ENCODE results near the gene KLHL29. TPM values are rescaled to one million over a fixed set of nuclear protein-coding genes. Genes with fewer than 3 reads are reported as not detected.

Gene KLHL29
- total and polyA plus RNA-seq, 2 of the 13 experiments (the other 11 are each of a cell fraction or from before 2014, with no cell fraction given), result 0.01 TPM; not detected in 1

DNA sequence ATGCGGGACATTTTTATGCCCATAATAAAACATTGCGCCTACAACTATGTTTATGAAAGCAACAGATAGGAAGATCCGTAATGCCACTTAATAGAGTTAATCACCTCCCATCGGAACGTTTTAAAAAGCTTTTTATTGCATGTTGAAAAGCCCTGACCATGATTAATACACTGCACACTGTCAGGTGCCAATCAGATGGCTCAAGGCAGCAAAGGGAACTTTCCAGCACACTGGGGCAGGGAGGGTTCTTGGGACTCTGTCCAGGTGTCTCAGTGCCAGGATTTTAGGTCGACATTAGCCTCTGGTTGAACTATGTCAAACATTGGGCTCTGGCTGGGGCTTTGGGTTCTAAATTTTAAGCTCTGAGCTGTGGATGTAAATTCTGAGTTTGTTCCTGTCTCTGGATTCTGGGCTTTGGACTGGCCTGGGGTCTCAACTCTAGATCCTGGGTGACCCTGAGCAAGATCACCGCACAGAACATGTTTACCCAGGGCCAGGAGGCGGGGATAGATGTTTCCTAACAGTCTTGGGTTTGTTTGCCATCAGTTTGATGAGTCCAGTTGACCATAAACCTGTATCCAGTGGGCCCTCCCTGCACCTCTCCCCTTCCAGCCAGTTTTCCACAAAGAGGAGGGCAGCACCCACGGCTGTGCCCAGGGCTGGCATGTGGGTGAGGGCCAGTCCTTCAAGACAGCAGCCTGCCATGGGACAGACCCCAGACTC, 279.2 kb downstream of the KLHL29 start (continued):
- TF ChIP-seq, protein P1, sequence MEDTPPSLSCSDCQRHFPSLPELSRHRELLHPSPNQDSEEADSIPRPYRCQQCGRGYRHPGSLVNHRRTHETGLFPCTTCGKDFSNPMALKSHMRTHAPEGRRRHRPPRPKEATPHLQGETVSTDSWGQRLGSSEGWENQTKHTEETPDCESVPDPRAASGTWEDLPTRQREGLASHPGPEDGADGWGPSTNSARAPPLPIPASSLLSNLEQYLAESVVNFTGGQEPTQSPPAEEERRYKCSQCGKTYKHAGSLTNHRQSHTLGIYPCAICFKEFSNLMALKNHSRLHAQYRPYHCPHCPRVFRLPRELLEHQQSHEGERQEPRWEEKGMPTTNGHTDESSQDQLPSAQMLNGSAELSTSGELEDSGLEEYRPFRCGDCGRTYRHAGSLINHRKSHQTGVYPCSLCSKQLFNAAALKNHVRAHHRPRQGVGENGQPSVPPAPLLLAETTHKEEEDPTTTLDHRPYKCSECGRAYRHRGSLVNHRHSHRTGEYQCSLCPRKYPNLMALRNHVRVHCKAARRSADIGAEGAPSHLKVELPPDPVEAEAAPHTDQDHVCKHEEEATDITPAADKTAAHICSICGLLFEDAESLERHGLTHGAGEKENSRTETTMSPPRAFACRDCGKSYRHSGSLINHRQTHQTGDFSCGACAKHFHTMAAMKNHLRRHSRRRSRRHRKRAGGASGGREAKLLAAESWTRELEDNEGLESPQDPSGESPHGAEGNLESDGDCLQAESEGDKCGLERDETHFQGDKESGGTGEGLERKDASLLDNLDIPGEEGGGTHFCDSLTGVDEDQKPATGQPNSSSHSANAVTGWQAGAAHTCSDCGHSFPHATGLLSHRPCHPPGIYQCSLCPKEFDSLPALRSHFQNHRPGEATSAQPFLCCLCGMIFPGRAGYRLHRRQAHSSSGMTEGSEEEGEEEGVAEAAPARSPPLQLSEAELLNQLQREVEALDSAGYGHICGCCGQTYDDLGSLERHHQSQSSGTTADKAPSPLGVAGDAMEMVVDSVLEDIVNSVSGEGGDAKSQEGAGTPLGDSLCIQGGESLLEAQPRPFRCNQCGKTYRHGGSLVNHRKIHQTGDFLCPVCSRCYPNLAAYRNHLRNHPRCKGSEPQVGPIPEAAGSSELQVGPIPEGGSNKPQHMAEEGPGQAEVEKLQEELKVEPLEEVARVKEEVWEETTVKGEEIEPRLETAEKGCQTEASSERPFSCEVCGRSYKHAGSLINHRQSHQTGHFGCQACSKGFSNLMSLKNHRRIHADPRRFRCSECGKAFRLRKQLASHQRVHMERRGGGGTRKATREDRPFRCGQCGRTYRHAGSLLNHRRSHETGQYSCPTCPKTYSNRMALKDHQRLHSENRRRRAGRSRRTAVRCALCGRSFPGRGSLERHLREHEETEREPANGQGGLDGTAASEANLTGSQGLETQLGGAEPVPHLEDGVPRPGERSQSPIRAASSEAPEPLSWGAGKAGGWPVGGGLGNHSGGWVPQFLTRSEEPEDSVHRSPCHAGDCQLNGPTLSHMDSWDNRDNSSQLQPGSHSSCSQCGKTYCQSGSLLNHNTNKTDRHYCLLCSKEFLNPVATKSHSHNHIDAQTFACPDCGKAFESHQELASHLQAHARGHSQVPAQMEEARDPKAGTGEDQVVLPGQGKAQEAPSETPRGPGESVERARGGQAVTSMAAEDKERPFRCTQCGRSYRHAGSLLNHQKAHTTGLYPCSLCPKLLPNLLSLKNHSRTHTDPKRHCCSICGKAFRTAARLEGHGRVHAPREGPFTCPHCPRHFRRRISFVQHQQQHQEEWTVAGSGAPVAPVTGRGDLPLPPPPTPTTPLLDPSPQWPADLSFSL (CRISPR knock-in tag; IDR thresholded peaks at IDR 0.05), result no peak
- TF ChIP-seq ZNF550 (CRISPR knock-in tag; IDR thresholded peaks at IDR 0.05; ENCODE audit: borderline replicate concordance) (no peak), MED8 (CRISPR knock-in tag; IDR thresholded peaks at IDR 0.05; ENCODE audit: insufficient replicate concordance) (no peak), ZFP36L2 (CRISPR knock-in tag; IDR thresholded peaks at IDR 0.05) (no peak), REL (CRISPR knock-in tag; conservative IDR thresholded peaks at IDR 0.05) (no peak), FLYWCH1 (CRISPR knock-in tag; IDR thresholded peaks at IDR 0.05) (no peak)
- TF ChIP-seq, protein P2, sequence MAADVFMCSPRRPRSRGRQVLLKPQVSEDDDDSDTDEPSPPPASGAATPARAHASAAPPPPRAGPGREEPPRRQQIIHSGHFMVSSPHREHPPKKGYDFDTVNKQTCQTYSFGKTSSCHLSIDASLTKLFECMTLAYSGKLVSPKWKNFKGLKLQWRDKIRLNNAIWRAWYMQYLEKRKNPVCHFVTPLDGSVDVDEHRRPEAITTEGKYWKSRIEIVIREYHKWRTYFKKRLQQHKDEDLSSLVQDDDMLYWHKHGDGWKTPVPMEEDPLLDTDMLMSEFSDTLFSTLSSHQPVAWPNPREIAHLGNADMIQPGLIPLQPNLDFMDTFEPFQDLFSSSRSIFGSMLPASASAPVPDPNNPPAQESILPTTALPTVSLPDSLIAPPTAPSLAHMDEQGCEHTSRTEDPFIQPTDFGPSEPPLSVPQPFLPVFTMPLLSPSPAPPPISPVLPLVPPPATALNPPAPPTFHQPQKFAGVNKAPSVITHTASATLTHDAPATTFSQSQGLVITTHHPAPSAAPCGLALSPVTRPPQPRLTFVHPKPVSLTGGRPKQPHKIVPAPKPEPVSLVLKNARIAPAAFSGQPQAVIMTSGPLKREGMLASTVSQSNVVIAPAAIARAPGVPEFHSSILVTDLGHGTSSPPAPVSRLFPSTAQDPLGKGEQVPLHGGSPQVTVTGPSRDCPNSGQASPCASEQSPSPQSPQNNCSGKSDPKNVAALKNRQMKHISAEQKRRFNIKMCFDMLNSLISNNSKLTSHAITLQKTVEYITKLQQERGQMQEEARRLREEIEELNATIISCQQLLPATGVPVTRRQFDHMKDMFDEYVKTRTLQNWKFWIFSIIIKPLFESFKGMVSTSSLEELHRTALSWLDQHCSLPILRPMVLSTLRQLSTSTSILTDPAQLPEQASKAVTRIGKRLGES (CRISPR knock-in tag; IDR thresholded peaks at IDR 0.05; ENCODE audit: borderline replicate concordance), result no peak
- TF ChIP-seq, protein P3, sequence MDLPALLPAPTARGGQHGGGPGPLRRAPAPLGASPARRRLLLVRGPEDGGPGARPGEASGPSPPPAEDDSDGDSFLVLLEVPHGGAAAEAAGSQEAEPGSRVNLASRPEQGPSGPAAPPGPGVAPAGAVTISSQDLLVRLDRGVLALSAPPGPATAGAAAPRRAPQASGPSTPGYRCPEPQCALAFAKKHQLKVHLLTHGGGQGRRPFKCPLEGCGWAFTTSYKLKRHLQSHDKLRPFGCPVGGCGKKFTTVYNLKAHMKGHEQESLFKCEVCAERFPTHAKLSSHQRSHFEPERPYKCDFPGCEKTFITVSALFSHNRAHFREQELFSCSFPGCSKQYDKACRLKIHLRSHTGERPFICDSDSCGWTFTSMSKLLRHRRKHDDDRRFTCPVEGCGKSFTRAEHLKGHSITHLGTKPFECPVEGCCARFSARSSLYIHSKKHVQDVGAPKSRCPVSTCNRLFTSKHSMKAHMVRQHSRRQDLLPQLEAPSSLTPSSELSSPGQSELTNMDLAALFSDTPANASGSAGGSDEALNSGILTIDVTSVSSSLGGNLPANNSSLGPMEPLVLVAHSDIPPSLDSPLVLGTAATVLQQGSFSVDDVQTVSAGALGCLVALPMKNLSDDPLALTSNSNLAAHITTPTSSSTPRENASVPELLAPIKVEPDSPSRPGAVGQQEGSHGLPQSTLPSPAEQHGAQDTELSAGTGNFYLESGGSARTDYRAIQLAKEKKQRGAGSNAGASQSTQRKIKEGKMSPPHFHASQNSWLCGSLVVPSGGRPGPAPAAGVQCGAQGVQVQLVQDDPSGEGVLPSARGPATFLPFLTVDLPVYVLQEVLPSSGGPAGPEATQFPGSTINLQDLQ (CRISPR knock-in tag; IDR thresholded peaks at IDR 0.05), result no peak
- TF ChIP-seq, protein P4, sequence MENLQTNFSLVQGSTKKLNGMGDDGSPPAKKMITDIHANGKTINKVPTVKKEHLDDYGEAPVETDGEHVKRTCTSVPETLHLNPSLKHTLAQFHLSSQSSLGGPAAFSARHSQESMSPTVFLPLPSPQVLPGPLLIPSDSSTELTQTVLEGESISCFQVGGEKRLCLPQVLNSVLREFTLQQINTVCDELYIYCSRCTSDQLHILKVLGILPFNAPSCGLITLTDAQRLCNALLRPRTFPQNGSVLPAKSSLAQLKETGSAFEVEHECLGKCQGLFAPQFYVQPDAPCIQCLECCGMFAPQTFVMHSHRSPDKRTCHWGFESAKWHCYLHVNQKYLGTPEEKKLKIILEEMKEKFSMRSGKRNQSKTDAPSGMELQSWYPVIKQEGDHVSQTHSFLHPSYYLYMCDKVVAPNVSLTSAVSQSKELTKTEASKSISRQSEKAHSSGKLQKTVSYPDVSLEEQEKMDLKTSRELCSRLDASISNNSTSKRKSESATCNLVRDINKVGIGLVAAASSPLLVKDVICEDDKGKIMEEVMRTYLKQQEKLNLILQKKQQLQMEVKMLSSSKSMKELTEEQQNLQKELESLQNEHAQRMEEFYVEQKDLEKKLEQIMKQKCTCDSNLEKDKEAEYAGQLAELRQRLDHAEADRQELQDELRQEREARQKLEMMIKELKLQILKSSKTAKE (CRISPR knock-in tag; IDR thresholded peaks at IDR 0.05; ENCODE audit: borderline replicate concordance), result no peak
- TF ChIP-seq, protein P5, sequence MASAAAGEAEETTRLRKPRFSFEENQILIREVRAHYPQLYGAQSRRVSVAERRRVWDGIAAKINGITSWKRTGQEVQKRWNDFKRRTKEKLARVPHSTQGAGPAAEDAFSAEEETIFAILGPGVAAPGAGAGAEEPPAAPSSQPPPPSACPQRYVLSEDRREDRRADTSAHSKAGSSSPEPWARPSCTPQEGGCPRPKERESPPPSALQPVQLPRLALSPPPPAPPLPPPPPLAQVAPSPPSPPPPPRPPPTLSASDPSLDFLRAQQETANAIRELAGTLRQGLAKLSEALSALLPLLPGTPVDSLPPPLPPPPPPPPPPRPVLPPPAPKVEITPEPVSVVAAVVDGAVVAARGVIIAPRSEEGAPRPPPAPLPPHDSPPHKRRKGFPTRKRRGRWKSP (CRISPR knock-in tag; IDR thresholded peaks at IDR 0.05), result 0 out of 2 replicates have a peak, but pooled peaks have one; percentile 20

Data from HepG2 (cell line).